Measurements from ENCODE around the gene MPV17.
A peak's percentile ranks its signal among the peaks of the same experiment; 100 is the strongest.
"Not testable (repeated sequence)": the region's sequence is repeated elsewhere in the genome, so short reads cannot be mapped to it uniquely, and the experiment has no call there.

The MPV17 gene

GRCh38 chr2:27322301-27322765 is 564 bp downstream of the MPV17 start:
- no peak for FAIRE-seq

- FAIRE-seq, result no peak
These were observed 1.8 kb downstream of the MPV17 start for GRCh38 chr2:27320958-27321543.

GRCh38 chr2:27319839-27320238 is 3.1 kb downstream of the MPV17 start:
- not testable (repeated sequence) for FAIRE-seq

GRCh38 chr2:27316655-27317412 is 6.1 kb downstream of the MPV17 start:
- FAIRE-seq, result no peak

- FAIRE-seq, result no peak
These were observed 7.8 kb downstream of the MPV17 start for GRCh38 chr2:27315122-27315521.

GRCh38 chr2:27314709-27315108 is 8.2 kb downstream of the MPV17 start:
- no peak for FAIRE-seq

- FAIRE-seq, result no peak
These were observed 8.8 kb downstream of the MPV17 start for GRCh38 chr2:27313882-27314645.

GRCh38 chr2:27312152-27312551 is 10.7 kb downstream of the MPV17 start:
- no peak for FAIRE-seq

- FAIRE-seq, result no peak
These were observed 13.2 kb downstream of the MPV17 start for GRCh38 chr2:27309651-27310050.

- no peak for FAIRE-seq
These were observed 14.5 kb downstream of the MPV17 start, which contains the start of gene UCN for GRCh38 chr2:27308359-27308881. TSS of gene UCN (minus strand) at chr2:27308445. CDS start at chr2:27307895, 550 bp downstream.

GRCh38 chr2:27307545-27308358 is 15.1 kb downstream of the MPV17 start:
- FAIRE-seq, result no peak

GRCh38 chr2:27307287-27307544 is 15.7 kb downstream of the MPV17 start:
- FAIRE-seq, result no peak

- no peak for FAIRE-seq
These were observed 16.2 kb downstream of the MPV17 start for GRCh38 chr2:27306573-27307286.

- no peak for FAIRE-seq
These were observed 16.8 kb downstream of the MPV17 start for GRCh38 chr2:27306136-27306535.

GRCh38 chr2:27305516-27305915 is 17.4 kb downstream of the MPV17 start:
- FAIRE-seq, result no peak

- no peak for FAIRE-seq
These were observed 18.2 kb downstream of the MPV17 start for GRCh38 chr2:27304488-27305240.

- FAIRE-seq, result peak; percentile 85
These were observed 19.5 kb downstream of the MPV17 start for GRCh38 chr2:27303093-27304025.

GRCh38 chr2:27300606-27301005 is 22.3 kb downstream of the MPV17 start:
- not testable (repeated sequence) for FAIRE-seq

- FAIRE-seq, result no peak
These were observed 24.4 kb downstream of the MPV17 start for GRCh38 chr2:27298391-27299080.

GRCh38 chr2:27297195-27297594 is 25.7 kb downstream of the MPV17 start:
- no peak for FAIRE-seq
